GM12872 (cell line): ENCODE measurements around the gene LIPE.
A peak's percentile ranks its signal among the peaks of the same experiment; 100 is the strongest.

Experiments
- TF ChIP-seq, protein P1 (sequence below): IDR thresholded peaks from 3 replicates; pipeline ENCODE4 v1.5.1; 2011; ENCODE audit warnings: low read depth, mild to moderate bottlenecking, low read length, moderate library complexity; ENCODE audit not compliant: insufficient read depth

The LIPE gene

DNA sequence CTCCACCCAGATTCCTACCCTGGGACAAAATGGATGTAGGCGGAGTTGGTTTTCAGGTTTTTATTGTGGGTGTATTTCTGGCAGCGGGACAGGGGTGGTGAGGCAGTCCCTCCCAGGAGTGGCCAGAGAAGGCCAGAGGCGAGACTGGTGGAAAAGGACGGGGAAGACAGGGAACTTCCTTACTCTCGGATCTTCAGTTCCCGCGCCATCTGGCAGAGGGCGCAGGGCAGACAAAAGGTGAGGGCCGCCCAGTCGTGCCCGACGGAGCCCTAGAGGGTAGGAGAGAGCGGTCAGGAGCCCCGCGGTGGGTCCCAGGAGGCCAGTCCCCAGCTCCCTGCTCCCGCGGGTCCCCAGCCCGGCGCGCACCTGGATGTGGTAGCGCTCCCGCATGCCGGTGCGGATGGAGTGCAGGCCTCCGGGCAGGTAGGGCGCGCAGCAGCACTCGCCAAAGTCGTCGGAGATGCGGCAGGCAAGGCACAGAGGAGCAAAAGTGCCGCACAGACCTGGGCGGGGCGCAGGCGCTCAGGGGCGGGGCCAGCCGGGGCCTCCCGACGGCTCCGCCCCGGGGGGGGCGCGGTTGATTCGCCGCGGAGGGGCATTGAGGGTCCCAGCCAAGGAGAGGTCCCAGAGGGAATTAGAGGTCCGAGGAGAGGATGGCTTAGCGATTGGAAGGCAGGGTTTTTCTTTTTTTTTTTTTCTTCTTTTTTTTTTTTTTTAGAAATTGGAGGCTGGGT is 40.0 kb downstream of the LIPE start:
- TF ChIP-seq, protein P1, sequence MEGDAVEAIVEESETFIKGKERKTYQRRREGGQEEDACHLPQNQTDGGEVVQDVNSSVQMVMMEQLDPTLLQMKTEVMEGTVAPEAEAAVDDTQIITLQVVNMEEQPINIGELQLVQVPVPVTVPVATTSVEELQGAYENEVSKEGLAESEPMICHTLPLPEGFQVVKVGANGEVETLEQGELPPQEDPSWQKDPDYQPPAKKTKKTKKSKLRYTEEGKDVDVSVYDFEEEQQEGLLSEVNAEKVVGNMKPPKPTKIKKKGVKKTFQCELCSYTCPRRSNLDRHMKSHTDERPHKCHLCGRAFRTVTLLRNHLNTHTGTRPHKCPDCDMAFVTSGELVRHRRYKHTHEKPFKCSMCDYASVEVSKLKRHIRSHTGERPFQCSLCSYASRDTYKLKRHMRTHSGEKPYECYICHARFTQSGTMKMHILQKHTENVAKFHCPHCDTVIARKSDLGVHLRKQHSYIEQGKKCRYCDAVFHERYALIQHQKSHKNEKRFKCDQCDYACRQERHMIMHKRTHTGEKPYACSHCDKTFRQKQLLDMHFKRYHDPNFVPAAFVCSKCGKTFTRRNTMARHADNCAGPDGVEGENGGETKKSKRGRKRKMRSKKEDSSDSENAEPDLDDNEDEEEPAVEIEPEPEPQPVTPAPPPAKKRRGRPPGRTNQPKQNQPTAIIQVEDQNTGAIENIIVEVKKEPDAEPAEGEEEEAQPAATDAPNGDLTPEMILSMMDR: peak; percentile 49

DNA sequence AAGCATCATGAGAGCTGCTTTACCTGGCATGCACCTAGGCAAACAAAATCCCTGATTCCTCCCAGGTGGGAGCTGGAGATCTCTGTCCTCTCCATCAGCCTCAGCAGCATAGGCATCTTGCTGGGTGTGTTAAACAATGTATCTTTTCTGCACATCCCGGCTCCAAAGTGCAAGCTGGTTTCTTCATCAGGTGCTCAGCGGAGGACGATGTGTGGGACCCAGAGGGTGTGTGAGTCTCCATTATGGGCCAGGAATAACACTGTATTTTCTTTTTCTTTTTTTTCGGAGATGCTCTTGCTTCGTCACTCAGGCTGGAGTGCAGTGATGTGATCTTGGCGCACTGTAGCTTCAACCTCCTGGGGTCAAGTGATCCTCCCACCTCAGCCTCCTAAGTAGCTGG is 47.0 kb downstream of the LIPE start:
- TF ChIP-seq, protein P1: no peak

DNA sequence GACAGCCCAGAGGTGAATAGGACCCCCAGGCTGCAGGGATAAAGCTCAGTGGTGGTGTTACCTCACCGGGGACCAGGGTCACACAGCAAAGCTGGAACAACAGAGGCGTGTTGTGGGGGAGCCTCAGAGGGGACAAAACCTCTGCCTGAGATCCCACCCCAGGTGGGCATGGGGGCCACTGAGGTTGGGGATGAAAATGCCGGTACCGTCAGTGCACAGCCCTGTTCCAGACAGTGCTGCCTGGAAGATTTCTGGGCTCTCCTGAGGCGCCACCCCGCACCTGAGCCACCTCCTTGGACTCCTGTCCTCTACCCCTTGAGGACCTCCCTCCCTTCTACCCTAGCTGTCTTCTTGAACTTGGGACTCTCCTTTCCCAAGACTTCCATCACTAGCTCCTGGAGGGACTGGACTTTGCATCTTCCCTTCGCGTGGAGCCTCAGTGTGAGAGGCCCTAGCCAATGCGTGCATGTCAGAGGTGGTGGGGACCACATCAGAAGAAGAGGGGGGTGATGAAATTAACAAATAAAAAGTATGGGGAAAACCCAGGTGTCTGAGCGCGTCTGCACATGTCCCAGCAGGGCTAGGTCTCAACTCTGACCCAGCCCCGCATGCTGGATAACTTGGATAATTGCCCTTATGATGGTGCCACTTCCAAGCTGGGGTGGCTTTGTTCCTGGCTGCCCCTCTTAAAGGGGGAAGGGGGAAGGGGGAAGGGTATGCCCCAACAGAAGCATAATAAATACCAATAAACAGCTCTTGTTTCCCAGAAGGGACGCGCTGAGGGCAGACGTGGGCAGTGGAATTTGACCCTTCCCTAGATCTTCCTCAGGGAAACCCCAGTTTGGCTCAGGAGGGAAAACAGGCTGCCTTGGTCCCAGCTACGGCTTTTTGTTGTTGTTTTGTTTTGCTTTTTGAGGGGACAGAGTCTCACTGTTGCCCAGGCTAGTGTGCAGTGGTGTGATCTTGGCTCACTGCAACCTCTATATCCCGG is 48.7 kb downstream of the LIPE start:
- TF ChIP-seq, protein P1: no peak

GRCh38 chr19:42376177-42376555 is 51.0 kb downstream of the LIPE start:
- TF ChIP-seq, protein P1: no peak

DNA sequence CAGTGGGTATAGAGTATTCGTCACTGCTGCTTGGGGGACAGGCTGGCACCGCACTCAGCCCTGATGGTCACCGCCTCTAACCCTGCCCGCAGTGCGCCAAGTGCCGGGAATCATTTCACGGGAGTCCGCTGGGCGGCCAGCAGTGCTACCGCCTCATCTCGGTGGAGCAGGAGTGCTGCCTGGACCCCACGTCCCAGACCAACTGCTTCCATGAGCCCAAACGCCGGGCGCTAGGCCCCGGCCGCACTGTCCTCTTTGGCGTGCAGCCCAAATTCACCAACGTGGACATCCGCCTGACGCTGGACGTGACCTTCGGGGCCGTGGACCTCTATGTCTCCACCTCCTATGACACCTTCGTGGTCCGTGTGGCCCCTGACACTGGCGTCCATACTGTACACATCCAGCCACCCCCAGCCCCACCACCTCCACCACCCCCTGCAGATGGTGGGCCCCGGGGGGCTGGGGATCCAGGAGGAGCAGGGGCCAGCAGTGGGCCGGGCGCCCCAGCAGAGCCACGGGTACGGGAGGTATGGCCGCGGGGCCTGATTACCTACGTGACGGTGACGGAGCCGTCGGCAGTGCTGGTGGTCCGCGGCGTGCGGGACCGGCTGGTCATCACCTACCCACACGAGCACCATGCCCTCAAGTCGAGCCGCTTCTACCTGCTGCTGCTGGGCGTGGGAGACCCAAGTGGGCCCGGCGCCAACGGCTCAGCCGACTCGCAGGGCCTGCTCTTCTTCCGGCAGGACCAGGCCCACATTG is 51.6 kb downstream of the LIPE start:
- TF ChIP-seq, protein P1: no peak

- TF ChIP-seq, protein P1: no peak
These were observed 52.3 kb downstream of the LIPE start for GRCh38 chr19:42374826-42375376.
